ENCODE data around the gene ITGAE.
"Not testable (repeated sequence)": the region's sequence is repeated elsewhere in the genome, so short reads cannot be mapped to it uniquely, and the experiment has no call there.

The ITGAE gene

DNA sequence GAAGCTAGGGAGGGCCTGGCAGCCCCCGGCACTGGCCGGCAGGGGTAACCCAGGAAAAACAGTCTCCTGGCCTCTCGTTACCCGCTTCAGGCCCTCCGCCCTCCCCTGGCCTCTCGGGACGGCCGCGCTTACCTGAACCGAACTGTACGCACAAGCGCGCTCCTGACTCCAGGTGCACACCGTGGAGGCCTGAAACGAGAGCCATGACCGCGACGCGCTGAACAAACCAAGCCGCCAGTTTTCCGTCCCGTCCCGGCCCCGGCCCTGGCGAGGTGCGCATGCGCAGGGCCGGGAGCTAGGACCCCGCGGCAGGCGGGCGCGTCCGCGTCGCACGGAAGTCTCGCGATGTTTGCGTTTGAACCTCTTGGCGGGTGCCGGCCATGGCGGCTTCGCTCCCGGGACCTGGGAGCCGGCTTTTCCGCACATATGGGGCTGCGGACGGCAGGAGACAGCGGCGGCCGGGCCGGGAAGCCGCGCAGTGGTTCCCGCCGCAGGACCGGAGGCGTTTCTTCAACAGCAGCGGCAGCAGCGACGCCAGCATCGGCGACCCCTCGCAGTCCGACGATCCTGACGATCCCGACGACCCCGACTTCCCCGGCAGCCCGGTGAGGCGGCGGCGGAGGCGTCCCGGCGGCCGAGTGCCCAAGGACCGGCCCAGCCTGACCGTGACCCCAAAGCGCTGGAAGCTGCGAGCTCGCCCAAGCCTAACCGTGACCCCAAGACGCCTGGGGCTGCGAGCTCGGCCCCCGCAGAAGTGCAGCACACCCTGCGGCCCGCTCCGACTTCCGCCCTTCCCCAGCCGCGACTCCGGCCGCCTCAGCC, 77.2 kb downstream of the ITGAE start, which contains the start of gene HASPIN:
TSS of gene HASPIN (plus strand) at position 348 of the 822 bp plus-strand sequence. CDS start at position 381, 33 bp downstream.
- peak; percentile 89 for DNase-seq

DNA sequence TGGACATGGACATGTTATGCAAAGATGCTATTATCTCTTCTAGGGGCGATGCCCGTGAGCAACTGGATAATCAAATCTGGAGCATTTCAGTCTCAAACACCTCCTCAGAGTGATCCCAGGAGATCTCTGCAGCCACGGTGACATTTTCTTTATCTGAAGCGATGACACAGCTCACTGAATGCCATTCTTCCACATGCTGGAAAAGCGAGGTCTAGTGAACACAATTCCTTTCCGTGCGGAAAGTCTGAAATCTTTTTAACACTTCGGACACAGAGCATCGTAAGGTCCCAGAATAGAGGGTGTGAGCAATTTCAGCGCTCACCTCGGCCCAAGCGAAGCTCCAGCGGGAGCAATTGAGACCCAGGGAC, 77.8 kb downstream of the ITGAE start:
- DNase-seq = no peak

DNA sequence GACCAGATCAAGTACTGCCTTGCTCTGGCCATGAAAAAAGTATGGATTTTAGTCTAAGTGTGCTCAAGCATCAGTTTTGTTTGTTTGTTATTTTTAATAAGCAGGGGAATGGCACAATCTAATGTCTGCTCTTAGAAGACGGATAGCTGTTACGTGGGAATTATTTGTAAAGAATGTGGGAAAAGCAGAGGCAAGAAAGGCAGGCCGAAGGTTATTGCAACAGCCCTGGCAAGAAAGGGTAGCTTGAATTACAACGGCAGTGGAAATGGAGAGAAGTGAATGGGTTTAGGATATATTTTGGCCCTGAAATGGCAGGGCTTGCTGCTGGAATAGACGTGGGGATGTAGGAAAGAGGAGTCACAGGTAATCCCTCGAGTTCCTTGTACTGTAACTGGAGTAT, 78.3 kb downstream of the ITGAE start:
- DNase-seq = no peak

DNA sequence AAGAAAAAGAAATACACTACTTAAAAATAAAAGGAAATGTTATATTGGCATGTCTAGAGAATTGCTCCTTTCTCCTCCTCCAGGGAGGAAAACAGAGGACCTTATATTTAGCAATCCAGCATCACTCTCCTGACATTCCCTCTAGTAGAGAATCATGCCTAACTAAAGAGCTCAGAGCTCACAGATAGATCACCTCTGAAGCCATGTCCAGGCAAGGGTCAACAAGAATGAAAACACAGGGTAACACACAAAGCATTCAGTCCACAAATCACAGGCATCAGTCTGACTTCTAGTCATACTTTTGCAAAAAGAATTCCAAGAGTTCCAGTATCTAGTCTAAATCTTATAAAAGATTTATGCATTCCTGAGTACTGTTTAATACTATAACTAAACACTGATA, 81.7 kb downstream of the ITGAE start:
- DNase-seq = no peak

DNA sequence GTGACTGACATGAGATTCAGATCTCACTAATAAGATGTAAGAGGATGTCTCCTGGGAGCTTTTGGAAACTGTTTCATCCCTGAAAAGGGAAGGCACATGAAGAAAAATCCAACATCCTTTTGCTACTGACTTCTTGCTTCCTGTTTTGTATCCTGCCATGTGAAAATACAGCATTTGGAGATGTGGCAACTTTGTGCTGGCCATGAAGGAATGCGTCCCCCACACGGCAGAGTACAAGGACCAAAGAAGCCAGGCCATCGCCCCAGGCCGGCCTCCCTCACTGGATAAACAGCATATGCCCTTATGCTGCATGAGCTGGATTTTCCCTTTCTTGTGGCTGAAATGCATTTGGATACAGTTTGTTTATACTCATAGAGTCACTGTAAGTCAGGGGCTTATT, 82.8 kb downstream of the ITGAE start:
- DNase-seq = no peak

DNA sequence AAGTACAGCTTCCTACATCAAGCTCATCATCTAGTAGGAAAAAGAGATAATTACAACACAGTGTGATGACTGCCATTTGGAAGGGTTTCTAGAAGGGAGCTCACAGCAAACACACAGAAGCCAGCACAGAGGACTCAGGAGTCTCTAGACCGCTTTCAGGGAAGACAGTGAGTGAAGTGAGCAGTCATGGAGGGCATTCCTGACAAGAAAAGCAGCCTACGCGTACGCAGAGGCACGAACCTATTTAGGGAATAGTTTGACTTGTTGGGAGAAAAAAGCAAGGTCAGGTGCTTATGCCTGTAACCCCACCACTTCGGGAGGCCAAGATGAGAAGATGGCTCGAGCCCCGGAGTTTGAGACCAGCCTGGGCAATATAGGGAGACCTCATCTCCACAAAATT, 85.7 kb downstream of the ITGAE start:
- DNase-seq = no peak

DNA sequence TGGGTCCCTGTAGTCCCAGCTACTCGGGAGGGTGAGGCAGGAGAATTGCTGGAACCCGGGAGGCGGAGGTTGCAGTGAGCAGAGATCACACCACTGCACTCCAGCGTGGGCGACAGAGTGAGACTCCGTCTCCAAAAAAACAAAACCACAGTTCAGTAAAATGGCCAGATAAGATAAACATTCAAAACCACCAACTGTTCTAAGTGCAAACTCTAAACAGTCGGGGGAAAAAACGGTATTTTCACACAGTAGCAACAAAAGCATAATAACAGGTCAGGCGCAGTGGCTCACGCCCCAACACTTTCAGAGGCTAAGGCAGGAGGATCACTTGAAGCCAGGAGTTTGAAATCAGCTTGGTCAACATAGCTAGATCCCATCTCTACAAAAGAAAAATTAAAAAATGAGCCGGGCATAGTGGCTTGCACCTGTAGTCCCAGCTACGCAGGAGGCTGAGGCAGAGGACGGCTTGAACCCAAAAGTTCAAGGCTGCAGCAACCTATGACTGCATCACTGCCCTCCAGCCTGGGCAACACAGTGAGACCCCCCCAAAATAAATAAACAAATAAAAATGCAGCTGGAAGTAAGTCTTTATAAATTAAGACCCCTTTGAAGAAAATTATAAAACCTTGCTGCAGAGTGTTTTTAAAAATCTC, 88.1 kb downstream of the ITGAE start:
- DNase-seq = no peak

DNA sequence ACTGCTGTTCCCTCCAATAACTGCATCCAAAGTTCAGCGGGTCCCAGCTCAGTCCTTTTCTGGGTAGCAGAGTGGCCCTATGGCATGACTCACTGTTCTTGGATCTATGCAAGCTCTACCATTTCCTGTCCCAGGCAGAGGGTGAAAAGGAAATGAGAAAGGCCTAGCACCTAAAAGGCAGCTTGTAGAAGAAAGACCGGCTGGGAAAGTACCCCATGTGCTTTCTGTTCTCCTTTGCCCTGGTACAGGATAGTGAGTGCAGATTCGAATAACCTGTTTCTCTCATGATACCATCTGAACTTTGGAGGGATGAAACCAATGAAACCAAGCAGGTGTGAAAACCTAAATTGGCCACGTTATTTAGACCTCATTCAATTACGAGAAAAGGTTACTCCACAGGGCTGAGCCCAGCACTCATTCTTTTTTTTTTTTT, 90.0 kb downstream of the ITGAE start:
- DNase-seq = peak; percentile 35

DNA sequence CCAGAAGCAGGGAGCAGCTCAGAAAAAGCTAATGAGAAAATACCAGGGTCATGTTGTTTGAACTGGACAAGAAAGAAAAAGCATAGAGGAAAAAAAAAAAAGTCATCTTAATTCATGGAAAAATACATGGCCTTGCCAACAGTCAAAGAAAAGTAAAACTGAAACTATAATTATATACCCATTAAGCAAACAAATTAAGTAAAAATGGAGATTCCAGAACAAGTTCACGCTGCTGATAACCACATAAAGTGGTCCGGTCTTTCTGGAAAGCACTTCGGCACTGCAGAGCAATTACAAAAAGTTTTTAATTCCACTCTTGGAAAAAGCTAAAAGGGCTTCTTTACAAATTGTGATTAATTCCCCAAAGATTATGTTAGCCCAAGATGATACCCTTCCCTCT, 92.6 kb downstream of the ITGAE start:
- DNase-seq = no peak

DNA sequence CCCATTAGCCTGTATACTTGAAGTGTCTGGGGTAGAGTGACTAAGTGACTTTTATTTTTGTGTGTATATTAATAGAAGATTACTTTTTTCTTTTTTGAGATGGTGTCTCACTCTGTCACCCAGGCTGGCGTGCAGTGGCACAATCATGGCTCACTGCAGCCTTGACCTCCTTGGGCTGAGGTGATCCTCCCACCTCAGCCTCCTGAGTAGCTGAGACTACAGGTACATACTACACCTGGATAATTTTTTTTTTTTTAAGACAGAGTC, 95.3 kb downstream of the ITGAE start:
- not testable (repeated sequence) for DNase-seq

DNA sequence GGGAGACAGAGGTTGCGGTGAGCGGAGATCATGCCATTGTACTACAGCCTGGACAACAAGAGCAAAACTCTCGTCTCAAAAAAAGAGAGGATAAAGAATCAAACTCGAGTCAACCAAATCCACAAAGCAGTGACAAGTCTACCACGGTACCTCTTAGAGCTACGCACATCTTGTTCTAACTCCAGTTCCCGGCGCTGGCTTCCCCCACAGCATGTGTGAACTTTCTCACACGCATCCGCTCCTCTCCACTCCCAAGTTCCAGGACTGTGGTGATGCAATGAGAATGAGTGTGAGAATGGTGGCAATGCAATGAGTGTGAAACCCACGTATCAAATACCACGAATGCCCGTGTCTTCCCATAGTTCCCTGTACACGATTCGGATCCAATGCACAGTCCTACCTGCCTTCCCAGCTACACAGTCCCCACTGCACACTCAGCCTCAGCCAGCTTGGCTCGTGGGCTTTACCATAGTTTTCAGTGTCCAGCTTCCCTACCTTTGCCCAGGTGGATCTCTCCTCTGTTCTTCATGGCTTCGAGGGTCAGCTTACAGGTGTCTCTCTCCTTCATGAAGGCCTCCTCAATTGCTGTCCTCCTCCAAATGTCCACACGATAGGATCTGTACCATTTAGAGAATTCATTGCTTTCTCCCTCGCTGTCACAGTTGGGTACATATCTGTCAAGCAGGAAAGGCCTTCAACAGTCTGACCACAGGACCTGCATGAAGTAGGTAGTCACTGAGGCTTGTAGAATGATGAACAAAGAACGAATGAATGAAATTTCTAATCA, 95.9 kb downstream of the ITGAE start:
- DNase-seq = no peak

DNA sequence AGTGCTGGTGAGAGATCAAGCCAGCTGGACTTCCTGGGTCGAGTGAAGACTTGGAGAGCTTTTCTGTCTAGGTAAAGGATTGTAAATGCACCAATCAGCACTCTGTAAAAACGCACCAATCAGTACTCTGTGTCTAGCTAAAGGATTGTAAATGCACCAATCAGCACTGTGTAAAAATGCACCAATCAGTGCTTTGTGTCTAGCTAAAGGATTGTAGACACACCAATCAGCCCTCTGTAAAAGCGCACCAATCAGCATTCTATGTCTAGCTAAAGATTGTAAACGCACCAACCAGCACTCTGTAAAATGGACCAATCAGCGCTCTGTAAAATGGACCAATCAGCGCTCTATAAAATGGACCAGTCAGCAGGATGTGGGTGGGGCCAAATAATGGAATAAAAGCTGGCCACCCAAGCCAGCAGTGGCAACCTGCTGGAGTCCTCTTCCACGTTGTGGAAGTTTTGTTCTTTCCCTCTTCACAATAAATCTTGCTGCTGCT, 98.9 kb downstream of the ITGAE start:
- DNase-seq = not testable (repeated sequence)

DNA sequence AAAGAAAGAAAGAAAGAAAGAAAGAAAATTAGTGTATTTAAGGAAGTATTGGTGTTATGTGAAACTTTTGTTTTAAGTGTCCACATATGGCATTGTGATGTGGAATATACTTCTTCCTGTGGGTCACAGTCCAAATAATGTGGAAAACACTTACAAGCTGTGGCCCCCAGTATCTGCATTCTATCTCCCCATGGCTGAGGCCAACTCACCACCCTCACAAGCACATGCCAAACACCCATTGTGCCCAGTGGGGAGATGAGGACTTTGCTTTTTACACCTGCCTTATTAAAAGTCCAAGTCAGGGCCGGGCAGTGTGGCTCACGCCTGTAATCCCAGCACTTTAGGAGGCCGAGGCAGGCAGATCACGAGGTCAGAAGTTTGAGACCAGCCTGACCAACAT, 101.0 kb downstream of the ITGAE start:
- no peak for DNase-seq

DNA sequence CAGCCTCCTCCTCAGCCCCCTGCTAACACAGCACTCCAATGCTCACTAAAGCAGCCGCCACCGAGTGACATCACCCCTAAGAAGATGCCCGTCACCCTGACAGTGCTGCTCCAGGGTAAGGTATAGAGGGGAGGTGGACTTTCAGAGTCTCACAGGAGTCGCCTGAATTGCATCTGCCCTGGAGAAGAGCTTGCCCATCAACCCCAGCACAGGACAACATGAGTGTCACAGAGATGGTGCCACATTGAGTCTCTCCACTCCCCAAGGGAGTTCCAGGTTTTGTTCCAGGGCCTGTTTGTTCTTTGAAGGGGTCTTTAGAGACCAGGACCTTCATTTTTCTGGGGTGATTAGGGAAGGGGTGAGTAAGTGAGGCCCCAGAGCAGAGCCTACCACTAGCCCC, 102.8 kb downstream of the ITGAE start:
- DNase-seq = no peak

DNA sequence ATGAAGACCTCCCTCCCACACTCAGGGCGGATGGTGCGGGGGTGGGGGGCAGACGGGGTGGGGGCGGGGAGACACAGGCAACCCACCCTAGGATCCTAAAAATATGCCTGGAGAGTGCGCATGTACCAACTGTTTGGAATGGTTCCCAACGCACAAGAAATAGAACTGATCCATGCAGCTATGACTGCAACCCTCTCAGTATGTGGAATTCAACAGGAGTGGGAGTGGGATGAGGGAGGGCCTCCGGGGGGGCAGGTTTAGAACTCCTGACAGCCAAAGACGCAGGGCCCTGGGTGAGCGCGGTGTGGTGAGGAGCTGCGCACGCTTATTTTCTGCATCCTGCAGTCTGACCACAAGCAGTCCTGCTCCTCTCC, 103.9 kb downstream of the ITGAE start:
- DNase-seq = no peak

DNA sequence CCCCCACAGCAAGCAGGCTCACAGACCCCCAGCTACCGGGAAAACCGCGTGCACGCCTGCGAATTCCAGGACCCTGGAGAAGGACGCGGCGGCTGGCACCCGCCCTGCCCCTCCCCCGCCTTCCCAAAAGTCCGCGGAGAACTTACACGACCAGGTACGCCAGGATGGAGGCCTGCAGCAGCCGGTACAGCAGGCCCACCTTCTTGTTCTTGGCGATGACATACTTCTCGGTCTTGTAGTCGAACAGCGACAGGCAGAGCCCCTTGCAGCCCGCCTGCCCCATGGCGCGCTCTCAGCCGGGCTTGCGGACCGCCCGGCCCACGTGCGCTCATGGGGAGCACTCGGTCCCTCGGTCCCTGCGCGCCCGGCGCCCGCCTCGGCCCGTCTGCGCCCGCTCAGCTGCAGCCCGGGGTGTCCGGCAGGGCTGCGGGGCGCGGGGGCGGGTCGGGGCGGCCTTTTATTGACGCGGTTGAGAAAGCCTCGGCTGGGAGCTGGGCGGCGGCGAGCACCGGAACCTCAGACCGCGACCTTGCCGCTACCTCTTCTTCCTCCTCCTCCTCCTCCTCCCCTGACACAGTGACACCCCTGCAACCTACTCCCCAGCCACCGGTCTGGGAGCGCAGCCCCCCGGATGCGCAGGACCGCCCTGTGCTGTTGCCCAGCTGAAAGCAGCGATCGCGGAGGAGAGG, 105.1 kb downstream of the ITGAE start, which contains the start of gene P2RX5:
TSS of gene P2RX5 (minus strand) at position 433 of the 689 bp plus-strand sequence. CDS start at position 283, 150 bp downstream.
- DNase-seq = no peak

DNA sequence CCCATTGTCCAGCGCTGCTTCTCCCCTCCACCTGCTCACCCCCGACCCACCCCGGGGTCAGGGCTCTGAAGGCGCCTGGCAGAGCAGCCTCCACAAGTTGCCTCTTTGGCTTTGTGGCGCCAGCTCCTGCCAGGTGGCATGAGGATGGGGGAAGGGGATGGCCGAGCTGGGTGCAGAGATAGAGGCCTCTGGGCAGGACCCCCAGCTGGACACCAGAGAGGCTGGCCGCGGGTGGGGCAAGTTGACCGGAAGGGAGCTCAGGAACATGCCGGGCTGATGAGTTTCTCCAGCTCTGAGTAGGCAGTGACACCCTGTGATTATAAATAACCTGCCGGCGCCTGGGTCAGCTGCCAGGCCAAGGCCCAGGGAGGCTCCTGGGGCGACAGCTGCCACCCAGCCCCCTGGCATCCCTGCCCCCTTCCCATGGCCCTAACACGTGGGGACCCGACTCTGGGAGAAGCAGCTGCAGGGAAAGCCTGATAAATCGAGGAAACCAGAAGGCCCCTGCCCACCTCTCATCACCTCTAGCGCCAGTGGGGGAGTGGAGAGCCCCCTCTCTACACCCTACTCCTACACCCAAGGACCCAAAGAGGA, 105.8 kb downstream of the ITGAE start:
- DNase-seq = no peak

DNA sequence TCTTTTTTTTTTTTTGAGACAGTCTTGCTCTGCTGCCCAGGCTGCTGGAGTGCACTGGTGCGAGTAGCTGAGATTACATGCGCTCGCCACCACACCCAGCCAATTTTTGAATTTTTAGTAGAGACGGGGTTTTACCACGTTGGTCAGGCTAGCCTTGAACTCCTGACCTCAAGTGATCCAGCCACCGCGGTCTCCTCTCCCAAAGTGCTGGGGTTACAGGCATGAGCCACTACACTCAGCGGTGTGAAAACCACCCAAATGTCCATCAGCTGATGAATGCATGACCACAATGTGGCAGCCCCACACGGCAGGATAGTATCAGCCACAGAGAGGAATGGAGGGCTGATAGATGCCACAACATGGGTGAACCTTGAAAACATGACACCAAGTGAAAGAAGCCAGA, 107.2 kb downstream of the ITGAE start:
- DNase-seq = no peak

DNA sequence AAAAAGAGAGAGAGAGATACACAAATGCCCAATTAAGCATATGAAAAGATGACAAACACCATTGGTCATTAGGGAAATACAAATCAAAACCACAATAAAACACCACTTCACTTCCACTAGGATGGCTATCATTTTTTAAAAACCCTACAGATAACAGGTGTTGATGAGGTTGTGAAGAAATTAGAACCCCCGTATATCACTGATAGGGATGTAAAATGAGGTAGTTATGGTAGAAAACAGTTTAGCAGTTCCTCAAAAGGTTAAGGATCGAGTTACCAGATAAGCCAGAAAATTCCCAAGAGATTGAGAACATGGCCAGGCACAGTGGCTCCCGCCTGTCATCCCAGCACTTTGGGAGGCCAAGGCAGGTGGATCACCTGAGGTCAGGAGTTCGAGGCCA, 107.8 kb downstream of the ITGAE start:
- no peak for DNase-seq

DNA sequence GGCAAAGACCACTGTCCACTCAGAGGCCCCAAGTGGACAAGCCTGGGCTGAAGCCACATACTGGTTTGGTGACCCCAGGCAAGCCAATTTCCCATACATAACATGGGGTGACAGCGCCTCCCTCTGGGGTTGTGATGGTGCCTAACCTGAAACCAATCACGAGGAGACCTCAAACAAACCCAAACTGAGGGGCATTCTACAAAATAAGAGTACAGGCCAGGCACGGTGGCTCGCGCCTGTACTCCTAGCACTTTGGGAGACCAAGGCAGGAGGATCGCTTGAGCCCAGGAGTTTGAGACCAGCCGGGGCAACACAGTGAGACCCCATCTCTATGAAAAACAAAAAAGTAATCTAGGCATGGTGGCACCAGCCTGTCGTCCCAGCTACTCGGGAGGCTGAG, 108.6 kb downstream of the ITGAE start:
- no peak for DNase-seq

DNA sequence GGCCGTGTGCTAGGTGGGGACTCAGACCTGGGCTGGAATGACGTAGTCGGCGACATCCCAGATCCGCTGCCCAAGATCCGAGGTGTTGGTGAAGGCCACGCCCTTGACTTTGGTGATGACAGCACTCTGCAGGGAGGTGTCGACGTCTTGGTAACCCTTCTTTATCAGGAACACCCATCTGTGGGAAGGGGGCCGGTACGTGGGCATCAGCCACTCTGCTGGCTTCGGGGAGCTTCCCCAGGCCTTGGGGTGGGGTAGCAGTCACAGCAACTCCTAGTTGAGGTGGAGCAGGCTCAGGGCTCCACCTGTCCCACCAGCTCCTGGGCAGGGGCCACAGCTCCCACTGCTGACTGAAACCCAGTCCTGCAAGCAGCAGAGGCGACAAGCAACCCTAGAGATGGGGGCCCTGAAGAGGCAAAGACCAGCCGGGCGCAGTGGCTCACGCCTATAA, 109.3 kb downstream of the ITGAE start:
- no peak for DNase-seq

DNA sequence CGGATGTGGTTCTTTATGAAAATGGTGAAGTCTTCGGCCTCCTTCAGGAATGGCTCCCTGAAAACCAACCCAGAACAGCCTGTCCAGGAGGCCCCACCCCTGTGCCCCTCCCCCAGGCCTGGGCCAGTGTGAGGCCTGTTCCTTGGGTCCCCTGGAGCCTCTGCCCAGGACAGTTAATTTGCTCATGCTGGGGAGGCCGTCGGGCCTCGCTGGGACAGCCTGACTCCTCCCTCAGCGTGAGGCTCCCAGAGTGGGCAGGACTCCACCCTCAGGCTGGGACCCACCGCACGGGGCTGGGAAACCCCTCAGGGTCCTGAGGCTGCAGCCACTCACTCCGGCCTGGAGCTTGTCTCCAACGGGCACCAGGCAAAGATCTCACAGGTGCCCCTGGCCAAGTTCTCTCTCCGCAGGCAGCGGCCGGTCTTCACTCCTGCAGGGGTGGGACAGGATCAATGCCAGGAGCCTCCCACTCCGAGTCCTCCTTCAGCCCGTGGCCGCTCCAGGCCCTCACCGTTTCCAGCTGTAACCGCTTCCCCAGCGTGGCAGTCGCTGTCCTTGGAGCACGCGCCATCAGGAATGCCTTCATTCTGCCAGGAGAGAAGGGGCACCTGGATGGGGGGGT, 110.8 kb downstream of the ITGAE start:
- no peak for DNase-seq

All from fibroblast of skin of abdomen (primary cell).